ENCODE measurements around the gene RPL23.
"Not testable (repeated sequence)": the region's sequence is repeated elsewhere in the genome, so short reads cannot be mapped to it uniquely, and the experiment has no call there.

The RPL23 gene

DNA sequence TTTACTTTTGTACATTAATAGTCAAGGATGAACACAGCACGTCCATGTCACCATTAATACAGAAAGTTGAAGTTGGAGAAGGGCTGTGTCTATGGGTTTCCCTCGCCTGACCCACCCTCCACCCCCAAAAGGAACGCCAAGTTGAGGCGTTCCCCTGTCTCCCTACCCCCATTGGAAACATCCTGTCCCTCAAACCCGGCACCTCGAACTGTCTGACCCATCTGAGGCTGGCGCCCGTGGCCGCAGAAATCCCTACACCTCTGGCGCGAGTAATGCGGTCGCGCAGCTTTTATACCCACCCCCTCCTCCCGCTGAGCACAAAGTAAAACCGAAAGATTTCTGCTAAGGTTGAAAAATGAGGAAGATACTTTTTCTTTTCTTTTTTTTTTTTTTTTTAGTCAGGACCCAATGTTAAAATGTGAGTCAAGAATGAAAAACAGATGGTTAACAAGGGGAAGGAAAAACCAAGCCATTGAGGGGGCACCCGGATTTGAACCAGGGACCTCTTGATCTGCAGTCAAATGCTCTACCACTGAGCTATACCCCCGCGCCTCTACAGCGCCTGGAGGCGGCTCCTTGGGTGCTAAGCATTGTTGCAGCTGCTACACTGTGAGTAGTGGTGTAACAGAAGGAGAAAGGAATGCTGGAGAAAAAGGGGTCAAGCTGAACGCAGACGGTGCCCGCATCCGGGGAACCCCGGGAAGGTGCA is 15.4 kb upstream of the RPL23 start:
- DNase-seq (ENCODE audit: extremely low read depth in 1 of 2, low read depth in 1 of 2): peak; percentile 58 to 78

DNA sequence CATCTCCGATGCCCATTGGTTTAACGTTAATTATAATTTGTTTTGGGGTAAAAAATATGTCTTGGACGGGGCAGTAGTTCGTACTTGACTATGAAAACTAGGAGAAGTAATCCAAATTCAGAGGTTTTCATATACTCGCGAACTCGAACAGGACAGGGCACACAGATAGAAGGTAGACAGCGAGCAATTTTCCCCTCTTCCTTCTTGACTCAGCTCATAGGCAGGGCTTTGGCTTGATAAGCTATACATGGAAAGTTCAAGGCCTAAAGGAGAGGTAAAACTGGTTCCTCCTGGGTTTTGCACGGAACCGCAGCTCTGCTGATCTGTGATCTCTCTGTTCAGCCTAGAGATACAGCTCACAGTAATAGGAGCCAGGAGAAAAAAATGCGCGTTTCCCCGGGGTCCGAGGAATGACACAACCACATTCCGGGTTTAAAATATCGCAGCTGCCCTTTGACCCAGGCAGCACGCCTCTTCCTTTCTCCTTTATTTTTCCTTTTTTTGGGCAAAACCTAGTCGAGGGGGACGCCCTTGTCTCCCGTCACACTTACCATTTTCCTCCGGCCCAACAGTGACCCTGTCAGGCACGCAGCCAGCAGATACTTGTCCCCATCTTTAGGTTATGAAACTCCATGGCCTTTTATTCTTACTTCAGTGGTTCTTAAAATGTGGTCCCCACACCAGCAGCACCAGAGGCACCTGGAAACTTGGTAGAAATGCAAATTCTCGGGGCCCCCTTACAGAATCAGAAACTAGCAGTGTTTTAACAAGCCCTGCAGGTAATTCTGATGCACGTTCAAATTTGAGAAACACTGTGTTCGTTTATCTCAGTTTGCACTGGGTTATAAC is 14.7 kb upstream of the RPL23 start:
- DNase-seq (ENCODE audit: extremely low read depth in 1 of 2, low read depth in 1 of 2): no peak

DNA sequence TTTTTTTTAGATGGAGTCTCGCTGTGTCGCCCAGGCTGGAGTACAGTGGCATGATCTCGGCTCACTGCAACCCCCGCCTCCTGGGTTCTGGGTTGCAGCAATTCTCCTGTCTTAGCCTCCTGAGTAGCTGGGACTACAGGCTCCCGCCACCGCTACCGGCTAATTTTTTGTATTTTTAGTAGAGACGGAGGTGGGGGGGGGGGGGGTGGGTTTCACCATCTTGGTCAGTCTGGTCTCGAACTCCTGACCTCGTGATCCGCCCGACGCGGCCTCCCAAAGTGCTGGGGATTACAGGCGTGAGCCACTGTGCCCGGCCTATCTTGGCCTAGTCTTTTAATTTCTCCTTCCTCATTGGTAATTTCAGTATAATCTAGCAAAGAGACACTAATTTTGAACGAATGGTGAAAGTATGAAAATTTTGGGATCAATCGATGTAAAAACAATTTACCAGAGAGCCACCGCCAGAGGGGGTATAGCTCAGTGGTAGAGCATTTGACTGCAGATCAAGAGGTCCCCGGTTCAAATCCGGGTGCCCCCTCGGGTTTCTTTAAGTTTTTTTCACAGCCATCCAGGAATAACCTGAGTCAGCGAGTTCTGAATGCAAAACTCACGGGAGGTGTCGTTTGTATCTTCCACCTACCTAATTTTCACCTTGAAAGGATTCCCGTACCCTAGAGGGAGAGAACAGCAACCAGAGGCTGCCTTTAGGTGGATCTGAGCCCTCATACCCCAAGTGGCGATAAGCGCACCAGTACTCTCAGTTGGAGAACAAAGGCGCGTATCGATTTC is 13.9 kb upstream of the RPL23 start:
- peak; percentile 34 to 47 for DNase-seq (ENCODE audit: extremely low read depth in 1 of 2, low read depth in 1 of 2)

- no peak for DNase-seq (ENCODE audit: extremely low read depth in 1 of 2, low read depth in 1 of 2)
These were observed 11.3 kb upstream of the RPL23 start for GRCh38 chr17:38864636-38865398.

- DNase-seq (ENCODE audit: extremely low read depth in 1 of 2, low read depth in 1 of 2): no peak
These were observed 7.9 kb upstream of the RPL23 start for GRCh38 chr17:38861399-38861843.

- no peak for DNase-seq (ENCODE audit: extremely low read depth in 1 of 2, low read depth in 1 of 2)
These were observed 3.8 kb upstream of the RPL23 start for GRCh38 chr17:38857271-38857670.

- not testable (repeated sequence) for DNase-seq (ENCODE audit: extremely low read depth in 1 of 2, low read depth in 1 of 2)
These were observed 1.7 kb upstream of the RPL23 start for GRCh38 chr17:38855101-38855714.

DNA sequence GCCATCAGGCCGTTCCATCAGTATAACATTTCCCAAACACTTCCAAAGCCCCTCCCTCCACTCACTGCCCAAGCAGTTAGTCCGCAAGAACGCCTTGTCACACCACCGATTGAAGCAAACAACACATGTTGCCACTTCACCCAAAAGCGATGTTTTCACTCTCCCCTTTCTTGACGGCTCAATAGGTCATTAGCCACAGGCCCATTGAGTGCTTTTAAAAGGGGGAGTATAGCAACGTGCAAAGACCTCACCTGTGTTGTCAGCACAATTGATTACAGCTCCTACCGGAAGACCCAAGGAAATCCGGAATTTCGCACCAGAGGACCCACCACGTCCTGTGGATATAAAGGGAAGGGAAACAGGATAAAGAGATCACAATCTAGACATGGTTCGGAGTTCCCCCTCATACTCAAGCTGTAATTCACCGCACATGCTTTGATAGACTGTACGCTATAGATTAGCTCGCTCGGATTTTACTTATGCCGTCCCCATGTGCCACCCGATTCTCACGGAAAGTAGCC is 690 bp downstream of the RPL23 start:
- no peak for DNase-seq (ENCODE audit: extremely low read depth in 1 of 2, low read depth in 1 of 2)

GRCh38 chr17:38851434-38851833 is 2.1 kb downstream of the RPL23 start:
- DNase-seq (ENCODE audit: extremely low read depth in 1 of 2, low read depth in 1 of 2): no peak

- DNase-seq (ENCODE audit: extremely low read depth in 1 of 2, low read depth in 1 of 2): no peak
These were observed 3.1 kb downstream of the RPL23 start for GRCh38 chr17:38850374-38850773.

- no peak for DNase-seq (ENCODE audit: extremely low read depth in 1 of 2, low read depth in 1 of 2)
These were observed 4.4 kb downstream of the RPL23 start for GRCh38 chr17:38848939-38849605.

DNA sequence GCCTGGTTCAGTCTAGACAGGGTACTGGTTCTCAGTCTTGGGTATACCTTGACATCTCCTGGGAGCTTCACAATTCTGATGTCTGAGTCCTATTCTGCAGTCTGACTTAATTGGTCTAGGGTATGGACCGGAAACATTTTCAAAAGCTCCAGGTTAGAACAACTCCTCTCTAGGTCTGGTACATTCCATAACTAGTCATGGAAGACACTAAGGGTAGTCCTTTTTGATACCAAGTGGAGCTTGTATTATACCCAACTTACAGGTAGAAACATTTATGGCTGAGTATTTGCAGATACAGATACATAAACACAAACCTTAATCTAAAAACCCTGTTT is 5.0 kb downstream of the RPL23 start:
- no peak for DNase-seq (ENCODE audit: extremely low read depth in 1 of 2, low read depth in 1 of 2)

DNA sequence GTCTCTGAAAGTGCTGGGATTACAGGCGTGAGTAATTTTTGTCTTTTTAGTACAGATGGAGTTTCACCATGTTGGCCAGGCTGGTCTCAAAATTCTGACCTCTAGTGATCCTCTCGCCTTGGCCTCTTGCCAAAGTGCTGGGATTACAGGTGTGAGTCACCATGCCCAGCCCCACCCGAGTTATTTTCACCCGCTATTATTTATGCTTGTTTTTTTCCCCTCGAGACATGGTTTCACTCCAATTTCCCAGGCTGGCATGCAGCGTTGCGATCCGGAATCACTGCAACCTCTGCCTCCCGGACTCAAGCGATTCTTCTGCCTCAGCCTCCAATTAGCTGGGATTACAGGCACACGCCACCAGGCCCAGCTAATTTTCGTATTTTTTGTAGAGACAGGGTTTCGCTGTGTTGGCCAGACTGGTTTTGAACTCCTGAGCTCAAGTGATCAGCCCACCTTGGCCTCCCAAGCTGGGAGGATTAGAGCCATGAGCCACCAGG is 9.2 kb downstream of the RPL23 start:
- no peak for DNase-seq (ENCODE audit: extremely low read depth in 1 of 2, low read depth in 1 of 2)

DNA sequence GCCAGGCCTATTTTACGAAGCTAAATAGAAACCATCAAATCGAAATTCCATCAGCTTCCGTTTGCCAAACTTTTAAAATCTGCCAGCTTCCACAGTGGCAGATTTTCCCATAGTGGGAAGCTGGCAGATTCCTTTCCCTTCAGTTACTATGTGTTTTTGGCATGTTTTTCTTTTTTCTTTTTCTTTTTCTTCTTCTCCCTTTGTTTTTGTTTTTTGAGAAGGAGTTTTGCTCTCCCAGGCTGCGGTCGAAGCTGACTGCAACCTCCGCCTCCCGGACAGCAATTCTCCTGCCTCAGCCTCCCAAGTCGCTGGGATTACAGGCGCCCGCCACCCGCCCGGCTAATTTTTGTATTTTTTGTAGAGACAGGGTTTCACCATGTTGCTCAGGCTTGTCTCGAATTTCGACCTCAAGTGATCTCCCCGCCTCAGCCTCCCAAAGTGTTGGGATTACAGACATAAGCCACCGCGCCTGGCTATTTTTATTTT is 27.7 kb downstream of the RPL23 start:
- no peak for DNase-seq (ENCODE audit: extremely low read depth in 1 of 2, low read depth in 1 of 2)

- DNase-seq (ENCODE audit: extremely low read depth in 1 of 2, low read depth in 1 of 2): peak; percentile 83 to 91
These were observed 28.4 kb downstream of the RPL23 start, which contains the start of gene CWC25 for GRCh38 chr17:38824899-38825761. Gene CWC25 (minus strand): TSS chr17:38825321. CDS start chr17:38825183, 138 bp downstream.

GRCh38 chr17:38815576-38816193 is 37.8 kb downstream of the RPL23 start:
- no peak for DNase-seq (ENCODE audit: extremely low read depth in 1 of 2, low read depth in 1 of 2)

DNA sequence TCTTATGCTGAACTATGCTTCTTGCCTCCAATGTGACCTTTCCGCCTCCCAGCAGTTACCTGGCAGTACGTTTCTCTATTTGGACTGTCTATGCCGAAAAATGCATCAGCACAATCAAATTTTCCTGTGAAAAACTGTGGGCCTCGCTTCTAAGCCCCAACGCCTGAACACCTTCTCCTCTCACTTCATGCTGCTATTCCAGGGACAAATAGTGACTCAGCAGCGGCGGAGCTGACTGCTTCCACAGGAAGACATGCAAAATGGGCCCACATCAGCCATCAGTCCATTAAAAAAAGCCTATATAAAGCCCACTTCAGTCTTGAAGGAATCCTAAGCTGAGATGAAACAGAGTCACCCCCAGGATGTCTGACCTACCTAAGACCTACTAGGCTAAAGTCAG is 43.7 kb downstream of the RPL23 start:
- DNase-seq (ENCODE audit: extremely low read depth in 1 of 2, low read depth in 1 of 2): no peak
